Measurements from ENCODE around the gene RAD51B.
"Not testable (repeated sequence)": the region's sequence is repeated elsewhere in the genome, so short reads cannot be mapped to it uniquely, and the experiment has no call there.

RAD51B gene

GRCh38 chr14:68241862-68242487, 422.4 kb downstream of the RAD51B start:
- DNase-seq: no peak

GRCh38 chr14:68243450-68244010, 424.0 kb downstream of the RAD51B start:
- no peak for DNase-seq

GRCh38 chr14:68244262-68244980, 424.8 kb downstream of the RAD51B start:
- DNase-seq: no peak

GRCh38 chr14:68245146-68246073, 425.8 kb downstream of the RAD51B start:
- DNase-seq: peak; percentile 26

GRCh38 chr14:68246074-68246785, 426.7 kb downstream of the RAD51B start:
- DNase-seq: no peak

- DNase-seq: no peak
Observed at GRCh38 chr14:68246786-68247105, 427.2 kb downstream of the RAD51B start.

- no peak for DNase-seq
Observed at GRCh38 chr14:68247274-68247673, 427.7 kb downstream of the RAD51B start.

GRCh38 chr14:68247676-68248268, 428.2 kb downstream of the RAD51B start:
- no peak for DNase-seq

- peak; percentile 85 for DNase-seq
Observed at GRCh38 chr14:68248481-68249255, 429.1 kb downstream of the RAD51B start.

- no peak for DNase-seq
Observed at GRCh38 chr14:68249661-68250451, 430.3 kb downstream of the RAD51B start.

- no peak for DNase-seq
Observed at GRCh38 chr14:68250927-68251768, 431.6 kb downstream of the RAD51B start.

- no peak for DNase-seq
Observed at GRCh38 chr14:68251769-68252100, 432.2 kb downstream of the RAD51B start.

- DNase-seq: no peak
Observed at GRCh38 chr14:68253160-68253780, 433.7 kb downstream of the RAD51B start.

- no peak for DNase-seq
Observed at GRCh38 chr14:68253878-68254528, 434.4 kb downstream of the RAD51B start.

GRCh38 chr14:68254669-68255527, 435.3 kb downstream of the RAD51B start:
- DNase-seq: no peak

GRCh38 chr14:68255693-68256178, 436.2 kb downstream of the RAD51B start:
- DNase-seq: no peak

- DNase-seq: no peak
Observed at GRCh38 chr14:68257969-68258368, 438.4 kb downstream of the RAD51B start.

- not testable (repeated sequence) for DNase-seq
Observed at GRCh38 chr14:68258995-68259394, 439.4 kb downstream of the RAD51B start.
